ENCODE data around the gene MUC5B. TPM values are rescaled to one million over a fixed set of nuclear protein-coding genes. Genes with fewer than 3 reads are reported as not detected.

The MUC5B gene
- total and polyA plus RNA-seq, 8 donors = 0.06 to 33.4 (median 0.27) TPM

GRCh38 chr11:1309498-1310317 lies 86.8 kb downstream of the MUC5B start, which contains the start of gene TOLLIP:
TSS of gene TOLLIP (minus strand) at chr11:1309632. CDS start at chr11:1309498, 134 bp downstream.
- intact Hi-C loops (cut with DNase I) = no loop called here
- peak; percentile 96 to 100 (median 98) for DNase-seq

GRCh38 chr11:1310318-1310687 lies 87.4 kb downstream of the MUC5B start:
- Histone ChIP-seq H3K4me1 (peaks cover 4 to 47% of the 10 kb centered on the region in 2 donors), H3K4me3 (peak overlapping the region; percentile 76 to 90), H3K27ac (peak overlapping the region; percentile 91 to 95), H3K36me3 (peaks cover 0 to 13% of the 10 kb centered on the region in 2 donors), H3K9me3 (peaks cover 0 to 8% of the 10 kb centered on the region in 2 donors), H3K27me3 (no peaks in the 10 kb centered on the region)
- TF ChIP-seq CTCF (IDR thresholded peaks at IDR 0.05) = no peak
- intact Hi-C loops (cut with DNase I) = no loop called here
- no peak for DNase-seq
- ATAC-seq = no peak

More at GRCh38 chr11:1309498-1310317, 86.8 kb downstream of the MUC5B start, which contains the start of gene TOLLIP:
- Histone ChIP-seq H3K27ac (peak within 1 kb of the TSS; percentile 91 to 95), H3K27me3 (no peaks in the 10 kb centered on the region), H3K36me3 (peaks cover 0 to 16% of the 10 kb centered on the region in 2 donors), H3K4me1 (peaks cover 8 to 53% of the 10 kb centered on the region in 2 donors), H3K9me3 (peaks cover 0 to 8% of the 10 kb centered on the region in 2 donors), H3K4me3 (peak within 1 kb of the TSS; percentile 76 to 90)
- TF ChIP-seq CTCF (IDR thresholded peaks at IDR 0.05) = no peak
- ATAC-seq = peak; percentile 94

GRCh38 chr11:1310772-1311468 lies 88.1 kb downstream of the MUC5B start:
- Histone ChIP-seq H3K27ac (peak overlapping the region in 1 of 2 donors; percentile 95), H3K9me3 (peaks cover 0 to 8% of the 10 kb centered on the region in 2 donors), H3K36me3 (peaks cover 0 to 7% of the 10 kb centered on the region in 2 donors), H3K4me3 (peak overlapping the region in 1 of 2 donors; percentile 90), H3K4me1 (peaks cover 4 to 41% of the 10 kb centered on the region in 2 donors), H3K27me3 (no peaks in the 10 kb centered on the region)
- TF ChIP-seq CTCF (IDR thresholded peaks at IDR 0.05) = no peak
- ATAC-seq = no peak
- DNase-seq = no peak
- intact Hi-C loops (cut with DNase I) = no loop called here

Small RNA genes lying within 50 kb of the gene (microRNA-seq; reads per million reads assigned to microRNA genes)
- 0 to 0.50 reads per million in 2 donors for gene MIR6744

Other genes with a start within 250 kb of the MUC5B start
- not detected for gene MUC6, start 186.3 kb upstream of the MUC5B start, total RNA-seq
- gene MUC6, start 186.3 kb upstream of the MUC5B start, polyA plus RNA-seq (ENCODE audit: insufficient read length in 6 of 6) = 1 to 10 TPM in 1 of 6 donors, under 1 TPM in 5; 0.34 to 1.0 (median 0.56) TPM
- gene MUC2, start 148.2 kb upstream of the MUC5B start, total RNA-seq = not detected
- under 1 TPM in 5 of 6 donors, not detected in 1; 0.02 to 0.03 (median 0.03) TPM for gene MUC2, start 148.2 kb upstream of the MUC5B start, polyA plus RNA-seq (ENCODE audit: insufficient read length in 6 of 6)
- gene MUC5AC, start 65.1 kb upstream of the MUC5B start, total RNA-seq = under 1 TPM in 1 of 2 donors, not detected in 1; 0.37 TPM
- under 1 TPM; 0.04 to 0.75 (median 0.23) TPM for gene MUC5AC, start 65.1 kb upstream of the MUC5B start, polyA plus RNA-seq (ENCODE audit: insufficient read length in 6 of 6)
- 10 to 100 TPM; 54.7 to 63.5 TPM for gene TOLLIP, start 86.6 kb downstream of the MUC5B start, total RNA-seq
- 10 to 100 TPM; 22.4 to 32.6 (median 25.0) TPM for gene TOLLIP, start 86.6 kb downstream of the MUC5B start, polyA plus RNA-seq (ENCODE audit: insufficient read length in 6 of 6)
- gene BRSK2, start 166.9 kb downstream of the MUC5B start, total RNA-seq = under 1 TPM; 0.13 to 0.32 TPM
- gene BRSK2, start 166.9 kb downstream of the MUC5B start, polyA plus RNA-seq (ENCODE audit: insufficient read length in 6 of 6) = 1 to 10 TPM in 2 of 6 donors, under 1 TPM in 4; 0.39 to 1.1 (median 0.83) TPM